ENCODE data around the gene ADAMTS9.

Gene ADAMTS9

GRCh38 chr3:64684715-64685261 is 3.0 kb downstream of the ADAMTS9 start:
- DNase-seq: no peak

DNA sequence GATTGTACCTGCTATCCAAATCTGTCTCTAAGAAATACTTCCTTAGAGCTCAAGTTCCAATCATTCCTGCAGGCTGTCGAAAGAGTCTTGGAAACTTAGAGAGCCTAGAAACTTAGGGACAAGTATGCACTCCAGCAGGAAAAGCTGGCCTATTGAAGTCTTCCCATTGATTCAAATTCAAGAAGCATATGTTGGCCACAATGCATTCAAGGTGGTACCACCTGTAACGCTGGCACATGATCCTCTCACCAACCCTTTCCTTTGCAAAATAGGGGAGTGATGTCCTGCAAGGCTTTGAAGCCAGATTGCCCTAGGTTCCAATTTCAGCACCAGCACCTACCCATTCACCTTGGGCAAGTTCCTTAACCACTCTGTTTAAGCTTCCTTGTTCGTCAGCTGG is 6.0 kb downstream of the ADAMTS9 start:
- no peak for DNase-seq

- DNase-seq: no peak
Measured at GRCh38 chr3:64681015-64681414, 6.8 kb downstream of the ADAMTS9 start.

DNA sequence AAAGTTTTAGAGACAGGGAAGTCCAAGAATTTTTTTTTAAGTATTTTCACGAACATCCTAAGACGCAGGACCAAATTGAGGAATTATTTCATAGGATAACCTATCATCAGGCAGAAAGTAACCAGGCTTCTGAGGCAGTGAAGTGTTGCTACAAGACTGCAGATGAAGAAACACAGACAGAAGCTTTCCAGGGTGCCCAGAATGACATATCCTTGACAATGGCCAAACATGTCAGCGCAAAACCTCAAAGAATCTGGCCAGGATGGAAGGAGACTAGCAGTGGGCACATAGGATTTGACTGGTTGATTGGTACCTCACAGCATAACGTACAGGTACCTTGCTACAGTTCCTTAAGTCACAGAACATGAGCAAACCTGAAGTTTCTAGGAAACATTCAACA is 7.5 kb downstream of the ADAMTS9 start:
- no peak for DNase-seq

- DNase-seq: no peak
Measured at GRCh38 chr3:64677961-64678716, 9.7 kb downstream of the ADAMTS9 start.

DNA sequence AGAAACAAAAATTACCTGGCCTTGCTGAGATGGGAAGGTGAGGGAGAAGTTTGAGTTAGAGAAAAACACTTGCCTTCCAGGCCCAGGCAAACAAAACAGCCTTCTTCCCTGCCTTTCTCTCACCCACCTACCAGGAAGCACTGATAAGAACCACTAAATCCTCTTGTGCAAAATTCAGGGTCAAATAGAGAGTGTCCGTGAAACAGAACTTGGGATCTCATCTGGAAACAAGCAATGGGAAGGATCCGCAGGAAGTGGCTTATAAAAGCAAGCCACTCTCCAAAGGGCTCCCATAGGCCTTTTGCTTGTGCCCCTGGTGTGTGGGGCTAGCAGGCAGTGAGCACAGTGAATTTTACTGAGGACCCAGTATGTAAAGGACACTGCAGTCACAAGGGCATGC is 11.0 kb downstream of the ADAMTS9 start:
- DNase-seq: no peak

- DNase-seq: no peak
Measured at GRCh38 chr3:64675687-64676247, 12.0 kb downstream of the ADAMTS9 start.

- DNase-seq: no peak
Measured at GRCh38 chr3:64674591-64675076, 13.2 kb downstream of the ADAMTS9 start.

DNA sequence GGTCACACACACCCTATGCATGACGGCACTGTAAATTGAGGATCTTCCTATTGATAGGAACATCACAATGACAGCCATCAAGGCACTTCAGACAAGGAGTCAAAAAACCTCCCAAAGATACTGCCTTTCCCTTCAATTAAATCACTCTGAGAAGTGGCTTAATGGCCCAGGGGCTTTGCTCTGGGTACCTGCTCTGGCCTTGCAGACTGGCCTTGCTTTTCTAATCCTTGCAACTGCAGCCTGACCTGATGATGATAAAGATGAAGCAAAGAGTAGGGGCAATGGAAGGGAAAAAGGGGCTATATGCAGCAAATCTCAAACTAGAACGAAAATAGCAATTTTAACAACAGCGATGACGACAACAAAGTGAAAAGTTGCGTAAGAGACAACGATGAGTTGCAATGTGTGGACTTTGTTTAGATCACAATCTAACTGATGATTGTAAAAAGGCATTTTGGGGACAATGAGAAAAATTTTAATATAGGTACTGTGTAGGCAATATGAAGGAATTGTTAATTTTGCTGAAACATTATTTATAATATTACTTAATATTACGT is 14.6 kb downstream of the ADAMTS9 start:
- no peak for DNase-seq

- DNase-seq: no peak
Measured at GRCh38 chr3:64668582-64669510, 19.0 kb downstream of the ADAMTS9 start.

GRCh38 chr3:64667887-64668581 is 19.8 kb downstream of the ADAMTS9 start:
- DNase-seq: no peak

DNA sequence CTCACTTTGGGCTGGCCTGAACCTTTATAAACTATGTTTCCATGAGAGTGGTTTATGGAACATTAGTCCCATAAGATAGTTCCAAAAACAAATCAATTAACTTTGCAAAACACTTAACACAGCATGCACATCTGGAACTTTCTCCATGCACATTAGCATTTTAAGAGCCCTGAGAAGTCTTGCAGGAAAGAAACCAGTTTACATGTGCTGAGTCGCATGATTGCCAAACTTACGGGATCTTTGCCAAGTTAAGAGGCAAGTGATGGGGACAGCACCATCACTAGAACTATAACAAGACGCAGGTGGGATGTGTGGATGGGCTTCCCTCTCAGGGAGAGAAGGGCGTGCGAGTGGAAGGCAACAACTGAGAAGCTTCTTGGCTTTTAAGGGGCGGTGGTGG is 20.7 kb downstream of the ADAMTS9 start:
- no peak for DNase-seq

GRCh38 chr3:64666171-64666588 is 21.6 kb downstream of the ADAMTS9 start:
- no peak for DNase-seq

GRCh38 chr3:64664397-64664796 is 23.4 kb downstream of the ADAMTS9 start:
- no peak for DNase-seq

DNA sequence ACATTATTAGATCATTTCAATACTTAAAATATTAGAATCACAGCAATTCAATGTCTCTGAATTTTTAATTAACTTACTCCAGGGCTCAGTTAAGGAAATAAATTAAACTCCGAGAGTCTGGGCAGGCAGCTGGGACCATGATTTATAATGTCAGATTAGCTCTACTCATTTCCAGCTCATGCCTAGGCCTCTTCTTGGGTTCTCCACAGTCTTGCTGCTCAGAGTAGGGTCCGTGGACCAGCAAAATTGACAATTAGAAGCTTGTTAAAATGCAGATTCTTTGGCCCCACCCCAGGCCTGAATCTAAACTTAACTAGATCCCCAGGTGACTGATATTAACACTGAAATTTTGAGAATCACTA is 28.2 kb downstream of the ADAMTS9 start:
- no peak for DNase-seq

GRCh38 chr3:64658001-64658400 is 29.8 kb downstream of the ADAMTS9 start:
- no peak for DNase-seq

DNA sequence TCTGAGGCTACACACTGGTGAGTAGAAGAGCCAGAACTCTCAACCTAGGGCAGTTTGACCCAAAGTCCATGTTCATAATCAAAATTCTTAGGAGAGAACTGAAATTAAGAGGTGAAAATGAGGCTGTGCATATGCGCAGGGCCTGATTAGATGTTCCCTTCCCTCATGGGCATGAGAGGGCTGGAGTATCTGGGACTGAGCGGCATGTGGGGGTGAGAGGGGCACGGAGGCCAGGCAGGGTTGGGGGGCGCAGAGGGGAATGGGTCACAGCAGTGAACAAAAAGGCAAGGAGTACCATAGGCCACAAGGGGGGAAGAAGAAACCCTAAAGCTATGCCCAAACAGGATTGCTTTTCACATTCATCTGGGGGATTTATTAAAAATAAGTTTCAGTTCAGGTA is 31.3 kb downstream of the ADAMTS9 start:
- DNase-seq: no peak

DNA sequence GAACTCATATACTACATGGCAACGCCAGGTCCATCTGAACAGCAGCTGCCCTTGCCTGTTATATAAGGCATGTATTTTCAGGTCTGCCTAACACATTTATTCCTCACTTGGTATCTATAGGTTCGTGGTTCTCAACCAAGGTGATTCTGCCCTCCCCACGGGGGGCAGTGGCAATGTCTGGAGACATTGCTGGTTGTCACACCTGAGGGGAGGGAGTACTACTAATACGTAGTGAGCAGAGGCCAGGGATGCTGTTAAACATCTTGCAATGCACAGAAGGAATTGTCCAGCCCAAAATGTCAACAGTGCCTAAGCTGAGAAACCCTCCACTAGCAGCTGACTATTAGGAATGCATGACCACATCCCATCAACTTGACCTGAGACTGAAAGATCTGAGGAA is 32.6 kb downstream of the ADAMTS9 start:
- no peak for DNase-seq

GRCh38 chr3:64654013-64654412 is 33.8 kb downstream of the ADAMTS9 start:
- no peak for DNase-seq

GRCh38 chr3:64653101-64653500 is 34.7 kb downstream of the ADAMTS9 start:
- DNase-seq: no peak

- no peak for DNase-seq
Measured at GRCh38 chr3:64651741-64652241, 36.0 kb downstream of the ADAMTS9 start.

DNA sequence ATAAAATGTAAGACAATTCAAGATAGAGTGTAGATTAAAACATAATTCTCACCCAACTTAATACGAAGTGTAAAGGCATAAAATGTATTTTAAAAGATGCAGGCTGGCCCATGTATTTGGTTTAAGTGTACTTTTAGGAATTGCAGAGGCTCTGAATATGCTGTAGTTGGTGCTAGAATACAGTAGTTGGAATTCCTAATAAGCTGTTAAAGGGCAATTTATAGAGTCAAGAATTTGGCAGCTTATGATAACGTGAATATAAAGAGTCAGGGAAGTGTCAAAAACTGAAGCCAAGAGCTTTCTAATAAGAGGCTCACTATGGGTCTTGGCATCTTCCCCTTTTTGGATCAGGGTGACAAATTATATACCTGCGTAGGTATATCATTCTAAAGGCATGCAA is 36.5 kb downstream of the ADAMTS9 start:
- DNase-seq: no peak
